ENCODE data around the gene RHOA. TPM values are rescaled to one million over a fixed set of nuclear protein-coding genes. Genes with fewer than 3 reads are reported as not detected.

Gene RHOA
- total RNA-seq, 1 donor from 2014 or later, result 538 TPM

GRCh38 chr3:49371946-49372345, 39.8 kb downstream of the RHOA start:
- no peaks in the 10 kb centered on the region for H3K4me1 Mint-ChIP-seq (ENCODE audit: low read depth, unreplicated experiment)
- Histone ChIP-seq H3K27me3 (ENCODE audit: insufficient read depth, low read length) (no peaks in the 10 kb centered on the region), H3K4me2 (ENCODE audit: low read length) (no peak overlapping the region), H3K9ac (ENCODE audit: low read length) (no peak overlapping the region), H3K9me3 (ENCODE audit: insufficient read depth, low read depth, low read length) (no peaks in the 10 kb centered on the region), H3K27ac (ENCODE audit: low read depth, low read length) (no peak overlapping the region), H3K4me3 (ENCODE audit: insufficient read depth, low read depth, low read length) (no peak overlapping the region), H3K4me1 (ENCODE audit: insufficient read depth, low read length) (peaks cover under 1% of the 10 kb centered on the region), H4K20me1 (ENCODE audit: insufficient read depth, low read length) (peaks cover 87% of the 10 kb centered on the region), H3K79me2 (ENCODE audit: insufficient read depth, low read length) (peaks cover 97% of the 10 kb centered on the region), H3K36me3 (ENCODE audit: insufficient read depth, low read length) (peaks cover 43% of the 10 kb centered on the region), H2AFZ (ENCODE audit: low read depth, low read length) (no peak overlapping the region)
- no peaks in the 10 kb centered on the region for H3K9me3 Mint-ChIP-seq (ENCODE audit: unreplicated experiment)
- H3K4me3 Mint-ChIP-seq (ENCODE audit: unreplicated experiment), result no peak overlapping the region
- TF ChIP-seq CTCF (IDR thresholded peaks at IDR 0.05; ENCODE audit: insufficient read depth, low read depth, low read length) (no peak), EZH2 (IDR thresholded peaks at IDR 0.05; ENCODE audit: insufficient read depth, low read length) (no peak)
- H3K27me3 Mint-ChIP-seq (ENCODE audit: low read depth, unreplicated experiment), result no peaks in the 10 kb centered on the region
- H3K36me3 Mint-ChIP-seq (ENCODE audit: low read depth, unreplicated experiment), result peaks cover 21% of the 10 kb centered on the region
- no peak for DNase-seq (ENCODE audit: low read depth)
- no peak overlapping the region for H3K27ac Mint-ChIP-seq (ENCODE audit: unreplicated experiment)
- no peak for FAIRE-seq

GRCh38 chr3:49370585-49371290, 41.0 kb downstream of the RHOA start:
- H3K4me2 ChIP-seq (ENCODE audit: low read length), result no peak overlapping the region
- TF ChIP-seq EZH2 (IDR thresholded peaks at IDR 0.05; ENCODE audit: insufficient read depth, low read length) (no peak), CTCF (IDR thresholded peaks at IDR 0.05; ENCODE audit: insufficient read depth, low read depth, low read length) (no peak)
- Mint-ChIP-seq H3K9me3 (ENCODE audit: unreplicated experiment) (no peaks in the 10 kb centered on the region), H3K4me3 (ENCODE audit: unreplicated experiment) (no peak overlapping the region), H3K36me3 (ENCODE audit: low read depth, unreplicated experiment) (peaks cover 30% of the 10 kb centered on the region), H3K27me3 (ENCODE audit: low read depth, unreplicated experiment) (no peaks in the 10 kb centered on the region), H3K27ac (ENCODE audit: unreplicated experiment) (no peak overlapping the region), H3K4me1 (ENCODE audit: low read depth, unreplicated experiment) (no peaks in the 10 kb centered on the region)
- no peak overlapping the region for H3K27ac ChIP-seq (ENCODE audit: low read depth, low read length)
- peaks cover 91% of the 10 kb centered on the region for H4K20me1 ChIP-seq (ENCODE audit: insufficient read depth, low read length)
- DNase-seq (ENCODE audit: low read depth) (no peak), FAIRE-seq (no peak)
- H3K4me3 ChIP-seq (ENCODE audit: insufficient read depth, low read depth, low read length), result no peak overlapping the region
- H3K9me3 ChIP-seq (ENCODE audit: insufficient read depth, low read depth, low read length), result no peaks in the 10 kb centered on the region
- peaks cover 43% of the 10 kb centered on the region for H3K36me3 ChIP-seq (ENCODE audit: insufficient read depth, low read length)
- H3K27me3 ChIP-seq (ENCODE audit: insufficient read depth, low read length), result no peaks in the 10 kb centered on the region
- no peak overlapping the region for H3K9ac ChIP-seq (ENCODE audit: low read length)
- H2AFZ ChIP-seq (ENCODE audit: low read depth, low read length), result no peak overlapping the region
- H3K4me1 ChIP-seq (ENCODE audit: insufficient read depth, low read length), result no peaks in the 10 kb centered on the region
- peaks cover 96% of the 10 kb centered on the region for H3K79me2 ChIP-seq (ENCODE audit: insufficient read depth, low read length)

GRCh38 chr3:49362561-49362960, 49.2 kb downstream of the RHOA start:
- H3K27me3 ChIP-seq (ENCODE audit: insufficient read depth, low read length), result no peaks in the 10 kb centered on the region
- no peak overlapping the region for H3K4me3 Mint-ChIP-seq (ENCODE audit: unreplicated experiment)
- peaks cover 44% of the 10 kb centered on the region for H4K20me1 ChIP-seq (ENCODE audit: insufficient read depth, low read length)
- H3K4me1 Mint-ChIP-seq (ENCODE audit: low read depth, unreplicated experiment), result peaks cover 31% of the 10 kb centered on the region
- H3K4me2 ChIP-seq (ENCODE audit: low read length), result peak overlapping the region; percentile 42
- peak; percentile 41 for DNase-seq (ENCODE audit: low read depth)
- no peak overlapping the region for H3K9ac ChIP-seq (ENCODE audit: low read length)
- H3K79me2 ChIP-seq (ENCODE audit: insufficient read depth, low read length), result peaks cover 68% of the 10 kb centered on the region
- H3K27ac Mint-ChIP-seq (ENCODE audit: unreplicated experiment), result peak overlapping the region; percentile 86
- H3K4me3 ChIP-seq (ENCODE audit: insufficient read depth, low read depth, low read length), result no peak overlapping the region
- TF ChIP-seq EZH2 (IDR thresholded peaks at IDR 0.05; ENCODE audit: insufficient read depth, low read length) (no peak), CTCF (IDR thresholded peaks at IDR 0.05; ENCODE audit: insufficient read depth, low read depth, low read length) (no peak)
- H3K27me3 Mint-ChIP-seq (ENCODE audit: low read depth, unreplicated experiment), result no peaks in the 10 kb centered on the region
- H3K36me3 Mint-ChIP-seq (ENCODE audit: low read depth, unreplicated experiment), result peaks cover 28% of the 10 kb centered on the region
- peaks cover 29% of the 10 kb centered on the region for H3K4me1 ChIP-seq (ENCODE audit: insufficient read depth, low read length)
- no peak overlapping the region for H2AFZ ChIP-seq (ENCODE audit: low read depth, low read length)
- H3K9me3 Mint-ChIP-seq (ENCODE audit: unreplicated experiment), result no peaks in the 10 kb centered on the region
- H3K36me3 ChIP-seq (ENCODE audit: insufficient read depth, low read length), result peaks cover 43% of the 10 kb centered on the region
- FAIRE-seq, result no peak
- peak overlapping the region; percentile 3 for H3K27ac ChIP-seq (ENCODE audit: low read depth, low read length)
- no peaks in the 10 kb centered on the region for H3K9me3 ChIP-seq (ENCODE audit: insufficient read depth, low read depth, low read length)

All from astrocyte (in vitro differentiated cells and primary cell).